MM.1S (cell line): Measurements from ENCODE around the gene SCAP.

Source experiments
- DNase-seq: peaks from one replicate; pipeline ENCODE4 v3.0.0-alpha.2; 2015
- H2AFZ ChIP-seq: fragments of 300-600 bp; sonication (generic); 2 replicates; pipeline ENCODE4 v1.6.0; 2016; ENCODE audit warnings: antibody characterized with exemption, low read length
- H3F3A ChIP-seq: fragments of 300-600 bp; sonication (generic); 2 replicates; pipeline ENCODE4 v1.6.1; 2016; ENCODE audit warnings: mild to moderate bottlenecking, antibody characterized with exemption, low read length, moderate library complexity, mixed read lengths; ENCODE audit not compliant: insufficient read depth
- H3K27ac ChIP-seq: fragments of 300-600 bp; sonication (generic); 2 replicates; pipeline ENCODE4 v1.5.1; 2016; ENCODE audit warnings: mild to moderate bottlenecking, low read length
- H3K27me3 ChIP-seq: fragments of 300-600 bp; sonication (generic); replicated peaks from 2 replicates; pipeline ENCODE4 v1.6.0; 2016; ENCODE audit warnings: low read length; ENCODE audit not compliant: insufficient read depth
- H3K36me3 ChIP-seq: fragments of 300-600 bp; sonication (generic); replicated peaks from 2 replicates; pipeline ENCODE4 v1.6.1; 2016; ENCODE audit warnings: mild to moderate bottlenecking, low read length, mixed read lengths; ENCODE audit not compliant: insufficient read depth
- H3K4me1 ChIP-seq: fragments of 300-600 bp; sonication (generic); 2 replicates; pipeline ENCODE4 v1.6.1; 2016; ENCODE audit warnings: low read length, mixed read lengths
- H3K4me2 ChIP-seq: fragments of 300-600 bp; sonication (generic); 2 replicates; pipeline ENCODE4 v1.6.0; 2016; ENCODE audit warnings: low read depth, low read length
- H3K4me3 ChIP-seq: fragments of 300-600 bp; sonication (generic); 2 replicates; pipeline ENCODE4 v1.5.1; 2016; ENCODE audit warnings: low read length, mixed read lengths
- H3K79me2 ChIP-seq: fragments of 300-600 bp; sonication (generic); 2 replicates; pipeline ENCODE4 v1.6.1; 2016; ENCODE audit warnings: mixed run types, low read length, mixed read lengths
- H3K9ac ChIP-seq: fragments of 300-600 bp; sonication (generic); 2 replicates; pipeline ENCODE4 v1.6.1; 2016; ENCODE audit warnings: low read length, mixed read lengths
- H3K9me2 ChIP-seq: fragments of 300-600 bp; sonication (generic); replicated peaks from 2 replicates; pipeline ENCODE4 v1.6.1; 2016; ENCODE audit warnings: mild to moderate bottlenecking, low read length, mixed read lengths; ENCODE audit not compliant: insufficient read depth
- H3K9me3 ChIP-seq: fragments of 300-600 bp; sonication (generic); replicated peaks from 2 replicates; pipeline ENCODE4 v1.6.1; 2016; ENCODE audit warnings: mild to moderate bottlenecking, low read length, mixed read lengths; ENCODE audit not compliant: insufficient read depth
- H4K20me1 ChIP-seq: fragments of 300-600 bp; sonication (generic); 2 replicates; pipeline ENCODE4 v1.6.1; 2016; ENCODE audit warnings: mild to moderate bottlenecking, low read length, moderate library complexity, mixed read lengths; ENCODE audit not compliant: insufficient read depth
- CTCF ChIP-seq: fragments of 300-600 bp; sonication (generic); IDR thresholded peaks from 2 replicates; pipeline ENCODE4 v1.5.1; 2016; ENCODE audit warnings: antibody characterized with exemption, low read length, mixed read lengths
- EZH2 ChIP-seq: fragments of 300-600 bp; sonication (generic); optimal IDR thresholded peaks from 2 replicates; pipeline ENCODE3; 2017; ENCODE audit warnings: low read depth, mild to moderate bottlenecking, antibody characterized with exemption, low read length, mixed read lengths
- EZH2phosphoT487 ChIP-seq: fragments of 300-600 bp; sonication (generic); IDR thresholded peaks from 2 replicates; pipeline ENCODE4 v1.6.1; 2018; ENCODE audit warnings: antibody characterized with exemption, low read length

SCAP gene

GRCh38 chr3:47425959-47426358, 49.8 kb downstream of the SCAP start:
- TF ChIP-seq EZH2 (no peak), CTCF (no peak), EZH2phosphoT487 (no peak)
- Histone ChIP-seq H3F3A (peaks cover 2% of the 10 kb centered on the region; the same call in 1 of the 2 replicates), H3K9ac (no peak overlapping the region), H3K79me2 (no peaks in the 10 kb centered on the region), H3K4me3 (no peak overlapping the region), H3K36me3 (no peaks in the 10 kb centered on the region), H3K27ac (no peak overlapping the region), H4K20me1 (no peaks in the 10 kb centered on the region), H3K27me3 (no peaks in the 10 kb centered on the region), H3K4me1 (peaks cover 7% of the 10 kb centered on the region; the same call in 1 of the 2 replicates), H3K4me2 (no peak overlapping the region), H3K9me2 (no peaks in the 10 kb centered on the region), H3K9me3 (no peaks in the 10 kb centered on the region), H2AFZ (no peak overlapping the region)
- no peak for DNase-seq

GRCh38 chr3:47425383-47425778, 50.4 kb downstream of the SCAP start:
- peaks cover 7% of the 10 kb centered on the region; the same call in 1 of the 2 replicates for H3K4me1 ChIP-seq
- H2AFZ ChIP-seq, result no peak overlapping the region
- no peak overlapping the region for H3K4me2 ChIP-seq
- H3K4me3 ChIP-seq, result no peak overlapping the region
- no peaks in the 10 kb centered on the region for H3K9me3 ChIP-seq
- H3F3A ChIP-seq, result peaks cover 2% of the 10 kb centered on the region; the same call in 1 of the 2 replicates
- no peak for DNase-seq
- no peaks in the 10 kb centered on the region for H3K36me3 ChIP-seq
- no peaks in the 10 kb centered on the region for H4K20me1 ChIP-seq
- no peaks in the 10 kb centered on the region for H3K27me3 ChIP-seq
- no peak overlapping the region for H3K27ac ChIP-seq
- H3K9ac ChIP-seq, result no peak overlapping the region
- H3K79me2 ChIP-seq, result no peaks in the 10 kb centered on the region
- no peak for TF ChIP-seq CTCF
- no peak for TF ChIP-seq EZH2phosphoT487
- no peak for TF ChIP-seq EZH2
- H3K9me2 ChIP-seq, result no peaks in the 10 kb centered on the region

- no peaks in the 10 kb centered on the region for H3K79me2 ChIP-seq
- no peaks in the 10 kb centered on the region for H3K9me3 ChIP-seq
- H3K27me3 ChIP-seq, result no peaks in the 10 kb centered on the region
- H3K27ac ChIP-seq, result no peak overlapping the region
- H3K4me2 ChIP-seq, result no peak overlapping the region
- peaks cover 7% of the 10 kb centered on the region; the same call in 1 of the 2 replicates for H3K4me1 ChIP-seq
- no peak overlapping the region for H3K4me3 ChIP-seq
- no peaks in the 10 kb centered on the region for H4K20me1 ChIP-seq
- no peak for TF ChIP-seq CTCF
- no peak for TF ChIP-seq EZH2phosphoT487
- no peak for TF ChIP-seq EZH2
- peaks cover 2% of the 10 kb centered on the region; the same call in 1 of the 2 replicates for H3F3A ChIP-seq
- H3K9ac ChIP-seq, result no peak overlapping the region
- no peak for DNase-seq
- H3K9me2 ChIP-seq, result no peaks in the 10 kb centered on the region
- H2AFZ ChIP-seq, result no peak overlapping the region
- H3K36me3 ChIP-seq, result no peaks in the 10 kb centered on the region
Observed at GRCh38 chr3:47424434-47425382, 51.0 kb downstream of the SCAP start.
